ENCODE measurements around the gene UGT1A8. TPM values are rescaled to one million over a fixed set of nuclear protein-coding genes. Genes with fewer than 3 reads are reported as not detected.
"Not testable (repeated sequence)": the region's sequence is repeated elsewhere in the genome, so short reads cannot be mapped to it uniquely, and the experiment has no call there.

The UGT1A8 gene
- total RNA-seq, 1 experiment from 2014 or later = not detected

- Histone ChIP-seq H3K9me3 (ENCODE audit: control insufficient read depth in 1 of 2, insufficient read depth in 1 of 2, low read depth in 1 of 2, low read length in 2 of 2) (no peaks in the 10 kb centered on the region), H3K9me2 (ENCODE audit: insufficient read depth) (no peaks in the 10 kb centered on the region), H3K27me3 (ENCODE audit: insufficient read depth, low read length) (no peaks in the 10 kb centered on the region), H4K20me1 (ENCODE audit: insufficient read depth) (no peaks in the 10 kb centered on the region), H3K4me3 (replicated peaks in 1 of 2; ENCODE audit: low read depth in 1 of 2, low read length in 2 of 2) (no peak overlapping the region), H3K27ac (ENCODE audit: low read depth, low read length) (no peak overlapping the region), H2AFZ (ENCODE audit: low read depth, low read length, poor library complexity, severe bottlenecking) (no peak overlapping the region), H3K4me2 (ENCODE audit: low read length) (no peak overlapping the region), H3K36me3 (ENCODE audit: control insufficient read depth in 1 of 2, insufficient read depth in 2 of 2, low read length in 2 of 2) (no peaks in the 10 kb centered on the region), H3K9ac (ENCODE audit: low read length) (no peak overlapping the region), H3K4me1 (ENCODE audit: control insufficient read depth in 1 of 2, insufficient read depth in 2 of 2, low read length in 2 of 2) (no peaks in the 10 kb centered on the region), H3K79me2 (ENCODE audit: insufficient read depth, low read length) (no peaks in the 10 kb centered on the region)
- RAD21 ChIA-PET (ENCODE audit: low non-redundant PET in 1 of 2, low total read pairs in 2 of 2, uncharacterized antibody in 2 of 2, unreplicated experiment in 2 of 2) = no interaction called here
- no TSS peak for BruUV-seq (replicated peaks)
- POLR2A ChIA-PET = no interaction called here
- TF ChIP-seq FOSL1 (IDR thresholded peaks at IDR 0.05; ENCODE audit: low read depth) (no peak), RAD21 (IDR thresholded peaks at IDR 0.05; ENCODE audit: low read depth) (no peak), SIN3A (IDR thresholded peaks at IDR 0.05; ENCODE audit: low read depth) (no peak)
- CTCF ChIA-PET = no interaction called here
- intact Hi-C loops (cut with micrococcal nuclease) = no loop called here
- DNase-seq (ENCODE audit: low read depth, low spot score) (no peak), ATAC-seq (no peak)
These were observed 126.2 kb downstream of the UGT1A8 start for GRCh38 chr2:233743464-233744259.

- no peak for ATAC-seq
- DNase-seq (ENCODE audit: low read depth, low spot score) = no peak
These were observed 127.8 kb downstream of the UGT1A8 start for GRCh38 chr2:233745073-233745755.

GRCh38 chr2:233745838-233746237, 128.4 kb downstream of the UGT1A8 start:
- H3K4me2 ChIP-seq (ENCODE audit: low read length); intact Hi-C loops (cut with micrococcal nuclease); H3K36me3 ChIP-seq (ENCODE audit: control insufficient read depth in 1 of 2, insufficient read depth in 2 of 2, low read length in 2 of 2): not testable (repeated sequence)

More at GRCh38 chr2:233745073-233745755, 127.8 kb downstream of the UGT1A8 start:
- H3K4me3 ChIP-seq (replicated peaks in 1 of 2; ENCODE audit: low read depth in 1 of 2, low read length in 2 of 2) = no peak overlapping the region
- no peaks in the 10 kb centered on the region for H3K4me1 ChIP-seq (ENCODE audit: control insufficient read depth in 1 of 2, insufficient read depth in 2 of 2, low read length in 2 of 2)
- H3K4me2 ChIP-seq (ENCODE audit: low read length) = no peak overlapping the region
- intact Hi-C loops (cut with micrococcal nuclease) = no loop called here
- no peak overlapping the region for H2AFZ ChIP-seq (ENCODE audit: low read depth, low read length, poor library complexity, severe bottlenecking)
- TF ChIP-seq FOSL1 (IDR thresholded peaks at IDR 0.05; ENCODE audit: low read depth) (no peak), ZFX (IDR thresholded peaks at IDR 0.05) (no peak), JUND (IDR thresholded peaks at IDR 0.05) (no peak)
- TF ChIP-seq, protein P1, sequence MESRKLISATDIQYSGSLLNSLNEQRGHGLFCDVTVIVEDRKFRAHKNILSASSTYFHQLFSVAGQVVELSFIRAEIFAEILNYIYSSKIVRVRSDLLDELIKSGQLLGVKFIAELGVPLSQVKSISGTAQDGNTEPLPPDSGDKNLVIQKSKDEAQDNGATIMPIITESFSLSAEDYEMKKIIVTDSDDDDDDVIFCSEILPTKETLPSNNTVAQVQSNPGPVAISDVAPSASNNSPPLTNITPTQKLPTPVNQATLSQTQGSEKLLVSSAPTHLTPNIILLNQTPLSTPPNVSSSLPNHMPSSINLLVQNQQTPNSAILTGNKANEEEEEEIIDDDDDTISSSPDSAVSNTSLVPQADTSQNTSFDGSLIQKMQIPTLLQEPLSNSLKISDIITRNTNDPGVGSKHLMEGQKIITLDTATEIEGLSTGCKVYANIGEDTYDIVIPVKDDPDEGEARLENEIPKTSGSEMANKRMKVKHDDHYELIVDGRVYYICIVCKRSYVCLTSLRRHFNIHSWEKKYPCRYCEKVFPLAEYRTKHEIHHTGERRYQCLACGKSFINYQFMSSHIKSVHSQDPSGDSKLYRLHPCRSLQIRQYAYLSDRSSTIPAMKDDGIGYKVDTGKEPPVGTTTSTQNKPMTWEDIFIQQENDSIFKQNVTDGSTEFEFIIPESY (IDR thresholded peaks at IDR 0.05; ENCODE audit: extremely low read depth, insufficient replicate concordance, low read length) = no peak
- ChIA-PET RAD21 (ENCODE audit: low non-redundant PET in 1 of 2, low total read pairs in 2 of 2, uncharacterized antibody in 2 of 2, unreplicated experiment in 2 of 2) (no interaction called here), POLR2A (no interaction called here), CTCF (no interaction called here)
- H3K79me2 ChIP-seq (ENCODE audit: insufficient read depth, low read length) = no peaks in the 10 kb centered on the region
- no peaks in the 10 kb centered on the region for H4K20me1 ChIP-seq (ENCODE audit: insufficient read depth)
- H3K27ac ChIP-seq (ENCODE audit: low read depth, low read length) = no peak overlapping the region
- H3K9me3 ChIP-seq (ENCODE audit: control insufficient read depth in 1 of 2, insufficient read depth in 1 of 2, low read depth in 1 of 2, low read length in 2 of 2) = no peaks in the 10 kb centered on the region
- H3K9me2 ChIP-seq (ENCODE audit: insufficient read depth) = no peaks in the 10 kb centered on the region
- no TSS peak for BruUV-seq (replicated peaks)
- H3K36me3 ChIP-seq (ENCODE audit: control insufficient read depth in 1 of 2, insufficient read depth in 2 of 2, low read length in 2 of 2) = no peaks in the 10 kb centered on the region
- H3K27me3 ChIP-seq (ENCODE audit: insufficient read depth, low read length) = no peaks in the 10 kb centered on the region
- no peak overlapping the region for H3K9ac ChIP-seq (ENCODE audit: low read length)

More at GRCh38 chr2:233745838-233746237, 128.4 kb downstream of the UGT1A8 start:
- BruUV-seq (replicated peaks); H3K4me3 ChIP-seq (replicated peaks in 1 of 2; ENCODE audit: low read depth in 1 of 2, low read length in 2 of 2); H3K27me3 ChIP-seq (ENCODE audit: insufficient read depth, low read length); H3K9me3 ChIP-seq (ENCODE audit: control insufficient read depth in 1 of 2, insufficient read depth in 1 of 2, low read depth in 1 of 2, low read length in 2 of 2); H4K20me1 ChIP-seq (ENCODE audit: insufficient read depth); H3K9me2 ChIP-seq (ENCODE audit: insufficient read depth); RAD21 ChIA-PET (ENCODE audit: low non-redundant PET in 1 of 2, low total read pairs in 2 of 2, uncharacterized antibody in 2 of 2, unreplicated experiment in 2 of 2); POLR2A ChIA-PET; DNase-seq (ENCODE audit: low read depth, low spot score); H3K9ac ChIP-seq (ENCODE audit: low read length); H3K79me2 ChIP-seq (ENCODE audit: insufficient read depth, low read length); H3K4me1 ChIP-seq (ENCODE audit: control insufficient read depth in 1 of 2, insufficient read depth in 2 of 2, low read length in 2 of 2); CTCF ChIA-PET; H2AFZ ChIP-seq (ENCODE audit: low read depth, low read length, poor library complexity, severe bottlenecking); ATAC-seq; H3K27ac ChIP-seq (ENCODE audit: low read depth, low read length): not testable (repeated sequence)
